ENCODE measurements around the gene ABO.
A peak's percentile ranks its signal among the peaks of the same experiment; 100 is the strongest.
"Not testable (repeated sequence)": the region's sequence is repeated elsewhere in the genome, so short reads cannot be mapped to it uniquely, and the experiment has no call there.

ABO gene

GRCh38 chr9:133261753-133262120 lies 13.3 kb downstream of the ABO start:
- no peak for DNase-seq

- DNase-seq = no peak
Measured at GRCh38 chr9:133261103-133261752, 13.8 kb downstream of the ABO start.

- DNase-seq = no peak
Measured at GRCh38 chr9:133260334-133261102, 14.5 kb downstream of the ABO start.

- no peak for DNase-seq
Measured at GRCh38 chr9:133258061-133259015, 16.7 kb downstream of the ABO start.

GRCh38 chr9:133257465-133257956 lies 17.5 kb downstream of the ABO start:
- peak; percentile 38 for DNase-seq

GRCh38 chr9:133256686-133257091 lies 18.3 kb downstream of the ABO start:
- DNase-seq = no peak

GRCh38 chr9:133256136-133256461 lies 18.9 kb downstream of the ABO start:
- DNase-seq = no peak

- no peak for DNase-seq
Measured at GRCh38 chr9:133255371-133256135, 19.4 kb downstream of the ABO start.

GRCh38 chr9:133254471-133254870 lies 20.5 kb downstream of the ABO start:
- DNase-seq = no peak

GRCh38 chr9:133253268-133253667 lies 21.7 kb downstream of the ABO start:
- DNase-seq = no peak

GRCh38 chr9:133252301-133253020 lies 22.5 kb downstream of the ABO start:
- DNase-seq = peak; percentile 52

- DNase-seq = no peak
Measured at GRCh38 chr9:133251773-133252172, 23.2 kb downstream of the ABO start.

- DNase-seq = not testable (repeated sequence)
Measured at GRCh38 chr9:133251221-133251620, 23.8 kb downstream of the ABO start.

GRCh38 chr9:133250741-133251170 lies 24.2 kb downstream of the ABO start:
- DNase-seq = no peak

GRCh38 chr9:133249337-133249736 lies 25.7 kb downstream of the ABO start:
- DNase-seq = no peak

GRCh38 chr9:133248726-133249295 lies 26.2 kb downstream of the ABO start:
- DNase-seq = no peak

- DNase-seq = no peak
Measured at GRCh38 chr9:133247632-133248031, 27.4 kb downstream of the ABO start.

- DNase-seq = no peak
Measured at GRCh38 chr9:133246991-133247390, 28.0 kb downstream of the ABO start.

GRCh38 chr9:133246562-133246961 lies 28.4 kb downstream of the ABO start:
- DNase-seq = no peak

- no peak for DNase-seq
Measured at GRCh38 chr9:133242991-133243390, 32.0 kb downstream of the ABO start.

GRCh38 chr9:133242241-133242640 lies 32.8 kb downstream of the ABO start:
- DNase-seq = no peak
